Stimulated activated CD8-positive, alpha-beta memory T cell treated with anti-CD3 and anti-CD28 coated beads, Interleukin-15, amount 100 ng/mL, for 24 hours (primary cell): ENCODE data around the gene FOLR1.
"Not testable (repeated sequence)": the region's sequence is repeated elsewhere in the genome, so short reads cannot be mapped to it uniquely, and the experiment has no call there.

Experiments used
- DNase-seq: peaks from one replicate; pipeline ENCODE4 v3.0.0-alpha.2; 2020; ENCODE audit warnings: low read depth

The FOLR1 gene

GRCh38 chr11:72181553-72181958 is 10.4 kb upstream of the FOLR1 start:
- not testable (repeated sequence) for DNase-seq

GRCh38 chr11:72188267-72188666 is 3.7 kb upstream of the FOLR1 start:
- DNase-seq: no peak

DNA sequence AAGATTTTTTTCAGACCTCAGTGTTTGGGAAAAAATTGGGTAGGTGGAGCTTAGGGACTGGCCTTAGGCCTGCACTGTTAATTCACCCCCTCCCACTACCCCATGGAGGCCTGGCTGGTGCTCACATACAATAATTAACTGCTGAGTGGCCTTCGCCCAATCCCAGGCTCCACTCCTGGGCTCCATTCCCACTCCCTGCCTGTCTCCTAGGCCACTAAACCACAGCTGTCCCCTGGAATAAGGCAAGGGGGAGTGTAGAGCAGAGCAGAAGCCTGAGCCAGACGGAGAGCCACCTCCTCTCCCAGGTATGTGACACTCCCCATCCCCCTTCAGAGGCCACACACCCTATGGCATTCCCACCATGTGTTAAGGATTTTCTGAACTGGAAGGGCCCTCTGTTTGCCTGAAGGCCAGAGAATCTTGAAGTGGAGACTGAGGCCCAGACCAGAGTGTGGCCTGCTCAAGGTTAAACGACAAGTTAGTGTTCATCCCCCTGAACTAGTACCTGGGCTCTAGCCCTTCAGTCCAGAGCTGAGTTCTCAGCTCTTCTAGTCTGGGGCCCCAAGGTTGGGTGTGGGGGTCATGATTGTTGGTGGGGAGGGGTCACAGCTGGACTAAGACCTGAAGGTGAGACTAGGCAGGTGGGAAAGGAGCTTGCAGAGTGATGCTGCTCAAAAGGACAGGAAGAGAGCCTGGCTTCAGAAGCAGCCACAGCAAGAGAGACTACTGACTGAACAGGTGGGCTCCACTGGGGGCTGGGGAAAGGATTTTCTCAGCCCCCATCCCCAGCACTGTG is 2.3 kb upstream of the FOLR1 start:
- DNase-seq: no peak

- DNase-seq: no peak
Observed at GRCh38 chr11:72190631-72191071, 1.3 kb upstream of the FOLR1 start.

GRCh38 chr11:72195518-72196270 is 3.8 kb downstream of the FOLR1 start:
- no peak for DNase-seq

DNA sequence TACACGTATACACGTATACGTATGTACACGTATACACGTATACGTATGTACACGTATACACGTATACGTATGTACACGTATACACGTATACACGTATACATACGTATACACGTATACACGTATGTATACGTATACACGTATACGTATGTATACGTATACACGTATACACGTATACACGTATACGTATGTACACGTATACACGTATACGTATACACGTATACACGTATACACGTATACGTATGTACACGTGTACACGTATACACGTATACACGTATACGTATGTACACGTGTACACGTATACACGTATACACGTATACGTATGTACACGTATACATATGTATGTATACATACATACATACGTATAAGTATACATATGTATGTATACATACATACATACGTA is 9.5 kb downstream of the FOLR1 start:
- DNase-seq: not testable (repeated sequence)

GRCh38 chr11:72202571-72202970 is 10.6 kb downstream of the FOLR1 start:
- no peak for DNase-seq

DNA sequence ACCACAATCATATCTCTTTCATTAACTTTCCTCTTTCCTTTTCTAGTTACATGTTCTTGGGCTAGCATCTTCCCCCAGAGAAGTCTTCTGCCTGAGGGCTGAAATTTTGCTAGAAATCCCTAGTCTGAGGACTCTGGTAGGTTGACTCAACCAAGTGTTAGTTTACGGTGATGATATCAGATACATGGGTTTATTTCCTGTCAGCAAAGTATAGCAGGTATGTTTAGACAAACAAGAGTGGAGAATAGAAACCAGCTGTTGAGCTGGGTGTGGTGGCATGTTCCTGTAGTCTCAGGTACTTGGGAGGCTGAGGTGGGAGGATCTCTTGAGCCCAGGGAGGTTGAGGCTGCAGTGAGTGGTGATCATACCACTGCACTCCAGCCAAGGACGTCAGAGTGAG is 11.2 kb downstream of the FOLR1 start:
- no peak for DNase-seq

DNA sequence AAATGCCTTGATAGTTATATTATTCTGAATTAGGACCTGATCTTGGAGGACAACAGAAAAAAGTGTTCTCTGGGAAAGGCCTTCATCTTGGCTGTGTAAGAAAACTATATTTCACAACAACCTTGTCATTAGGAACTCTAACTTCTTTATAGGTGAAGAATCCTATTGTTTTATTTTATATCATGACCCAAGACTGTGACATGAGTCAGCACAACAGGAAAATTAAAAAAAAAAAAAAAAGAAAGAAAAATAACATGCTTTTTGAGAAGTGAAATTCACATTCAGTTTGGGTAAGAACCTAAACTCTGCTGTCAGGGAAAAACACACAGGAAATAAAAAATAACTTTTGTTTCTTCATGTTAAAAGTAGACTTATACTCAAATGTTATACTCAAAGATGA is 12.9 kb downstream of the FOLR1 start:
- DNase-seq: no peak

DNA sequence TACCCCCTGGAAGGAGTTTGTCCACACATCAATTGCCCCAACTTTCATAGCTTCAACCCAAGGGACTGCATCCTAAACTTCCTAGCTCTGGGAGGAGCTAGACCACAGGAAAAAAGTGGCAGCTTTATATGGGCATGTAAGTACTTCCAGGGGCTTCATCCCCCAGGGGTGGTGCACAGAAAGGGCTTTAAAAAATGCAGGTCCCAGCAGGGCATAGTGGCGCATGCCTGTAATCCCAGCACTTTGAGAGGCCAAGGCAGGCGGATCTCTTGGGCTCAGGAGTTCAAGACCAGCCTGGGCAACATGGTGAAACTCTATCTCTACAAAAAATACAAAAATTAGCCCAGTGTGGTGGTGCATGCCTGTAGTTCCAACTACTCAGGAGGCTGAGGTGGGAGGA is 14.9 kb downstream of the FOLR1 start:
- DNase-seq: not testable (repeated sequence)

DNA sequence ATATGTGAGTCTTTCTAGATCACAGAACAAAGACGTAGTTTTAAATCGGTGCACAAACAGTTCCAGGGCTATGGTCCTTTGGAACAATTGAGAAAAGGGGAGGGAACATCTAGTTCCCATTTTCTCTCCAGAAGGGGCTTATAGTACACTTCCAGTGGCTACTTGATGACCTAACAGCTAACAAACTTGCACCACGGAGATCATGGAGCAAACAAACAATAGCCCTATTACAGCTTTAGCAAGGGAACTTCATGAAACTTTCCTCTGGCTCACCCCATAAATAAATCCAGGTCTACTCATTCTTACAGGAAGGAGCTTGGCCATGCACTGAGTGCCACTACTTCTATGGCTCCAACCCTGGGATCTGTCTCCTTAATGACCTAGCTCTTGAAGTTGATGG is 16.3 kb downstream of the FOLR1 start:
- DNase-seq: no peak

GRCh38 chr11:72209101-72209500 is 17.2 kb downstream of the FOLR1 start:
- no peak for DNase-seq

DNA sequence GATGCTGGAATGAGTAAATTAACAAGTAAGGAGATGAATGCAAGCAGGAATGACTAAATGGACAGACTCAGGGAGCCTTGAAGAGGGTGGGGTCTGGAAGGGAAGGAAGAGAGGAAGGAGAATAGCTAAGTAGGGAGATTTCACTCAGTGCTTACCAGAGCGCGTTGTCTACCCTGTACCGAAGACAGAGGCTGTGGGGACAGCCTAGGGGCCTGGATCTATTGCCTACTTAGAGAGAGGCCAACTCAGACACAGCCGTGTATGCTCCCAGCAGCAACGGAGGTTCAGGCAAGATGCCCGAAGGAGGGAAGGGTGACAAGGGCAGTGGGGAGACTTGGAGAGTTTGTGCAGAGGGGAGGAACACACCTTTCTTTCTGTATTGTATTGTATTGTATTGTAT is 24.7 kb downstream of the FOLR1 start, which contains the start of gene FOLR2:
TSS of gene FOLR2 (plus strand) at position 157 of the 400 bp plus-strand sequence. CDS start 1,791 bp downstream, outside the sequence.
- DNase-seq: no peak

GRCh38 chr11:72217841-72218240 is 25.9 kb downstream of the FOLR1 start:
- DNase-seq: no peak

DNA sequence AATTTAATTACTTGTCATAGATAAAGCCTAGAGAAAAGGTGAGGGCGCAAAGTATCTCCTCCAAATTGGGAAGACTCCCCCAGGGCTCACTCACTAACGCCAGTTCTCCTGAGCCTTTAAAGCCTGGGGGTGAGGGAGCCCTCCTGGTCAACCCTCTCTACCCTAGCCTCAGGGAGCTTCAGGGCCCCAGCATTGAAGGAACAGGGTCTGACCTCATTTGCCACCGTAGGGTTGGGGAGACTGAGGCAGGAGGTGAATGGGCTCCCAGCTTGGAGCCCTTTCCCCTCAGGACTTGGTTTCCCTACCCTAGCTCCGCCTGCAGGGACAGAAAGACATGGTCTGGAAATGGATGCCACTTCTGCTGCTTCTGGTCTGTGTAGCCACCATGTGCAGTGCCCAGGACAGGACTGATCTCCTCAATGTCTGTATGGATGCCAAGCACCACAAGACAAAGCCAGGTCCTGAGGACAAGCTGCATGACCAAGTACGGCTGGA is 26.4 kb downstream of the FOLR1 start:
- no peak for DNase-seq

- DNase-seq: no peak
Observed at GRCh38 chr11:72220696-72221363, 28.9 kb downstream of the FOLR1 start.

- no peak for DNase-seq
Observed at GRCh38 chr11:72221386-72222075, 29.6 kb downstream of the FOLR1 start.

DNA sequence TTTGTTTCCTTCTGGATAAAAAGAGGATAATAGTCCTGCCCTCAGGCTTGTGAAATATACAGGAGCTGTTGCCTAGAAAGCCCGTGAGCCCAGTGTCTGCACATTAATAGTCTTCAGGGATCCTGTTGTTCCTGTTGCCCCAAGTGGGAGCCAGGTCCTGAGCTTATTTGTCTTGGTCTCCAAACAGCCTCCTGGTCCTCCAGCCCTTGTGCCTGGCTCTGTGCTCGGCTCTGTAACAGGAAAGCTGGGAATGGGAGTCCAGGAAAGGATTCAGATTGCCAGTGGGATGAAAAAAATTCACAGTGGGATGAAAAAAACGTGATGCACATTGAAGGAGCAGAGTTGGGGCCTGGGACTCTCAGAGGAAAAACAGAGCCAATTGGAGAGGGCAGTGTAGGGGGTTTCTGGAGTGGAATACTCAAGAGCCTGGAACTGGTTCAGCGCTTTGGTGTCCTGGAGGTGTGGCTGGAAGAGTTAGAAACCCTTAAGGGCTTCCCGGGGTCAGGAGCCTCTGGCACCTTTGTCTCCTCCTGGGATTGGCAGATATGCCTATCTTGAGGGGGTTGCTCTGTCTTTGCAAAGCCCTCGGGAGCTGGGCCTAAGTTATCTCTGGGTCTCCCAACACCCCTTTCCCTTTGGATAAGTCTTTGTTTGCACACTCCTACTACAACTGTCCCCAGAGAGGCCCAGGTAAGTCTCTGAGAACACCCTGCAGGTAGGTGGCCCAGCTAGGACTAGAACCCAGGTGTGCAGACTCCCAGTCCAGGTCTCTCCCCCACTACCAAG is 30.4 kb downstream of the FOLR1 start:
- DNase-seq: no peak

DNA sequence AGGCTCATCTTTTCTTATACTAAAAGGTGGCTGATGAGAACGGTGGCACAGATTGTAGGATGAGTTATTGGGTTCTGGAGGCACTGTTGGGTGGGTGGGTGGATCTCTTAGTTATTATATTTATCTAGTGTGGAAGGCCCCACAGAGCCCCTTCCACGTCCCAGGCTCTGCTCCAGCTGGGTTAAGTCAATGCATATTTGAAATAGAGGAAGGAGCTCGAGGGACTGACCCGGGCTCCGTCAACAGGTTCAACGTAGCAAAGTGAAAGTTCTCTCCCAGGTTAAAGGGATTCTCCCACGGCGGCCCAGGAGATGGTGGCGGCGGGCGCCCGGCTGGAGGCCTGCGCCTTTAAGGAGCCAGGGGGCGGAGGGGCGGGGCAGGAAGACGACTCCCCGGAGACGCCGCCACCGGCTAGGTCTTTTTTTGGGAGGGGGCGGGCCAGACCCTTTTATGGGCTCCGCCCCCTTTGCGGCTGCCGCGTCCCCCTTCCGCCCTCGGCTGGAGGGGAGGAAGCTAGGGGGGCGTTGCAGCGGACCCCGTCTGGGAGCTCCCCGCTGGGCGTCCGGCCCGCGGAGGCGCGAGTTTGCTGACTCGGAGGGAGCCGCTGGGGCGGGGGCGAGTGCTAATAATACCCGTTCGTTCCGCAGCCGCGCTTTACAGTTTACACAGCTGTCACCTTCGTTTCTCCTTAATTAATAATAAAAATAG is 31.1 kb downstream of the FOLR1 start:
- peak; percentile 80 for DNase-seq
